Lower lobe of right lung (tissue), 2 donors: ENCODE measurements around the gene CER1. TPM values are rescaled to one million over a fixed set of nuclear protein-coding genes. Genes with fewer than 3 reads are reported as not detected.

Source experiments
- ATAC-seq, 2 donors: fragments of 200-7000 bp; cut with Tn5 transposase; one replicate each; pipeline ENCODE4 v1.9.1; 2020 to 2022; ENCODE audit warnings: mild to moderate bottlenecking in 2 of 2, moderate library complexity in 2 of 2
- DNase-seq: peaks from one replicate; pipeline ENCODE4 v3.0.0-alpha.2; 2020
- H3K27ac ChIP-seq: fragments of 200-600 bp; one replicate; pipeline ENCODE4 v1.8.0; 2022
- H3K27me3 ChIP-seq: fragments of 200-600 bp; one replicate; pipeline ENCODE4 v1.8.0; 2022; ENCODE audit warnings: low read depth
- H3K36me3 ChIP-seq: fragments of 200-600 bp; one replicate; pipeline ENCODE4 v1.8.0; 2022; ENCODE audit warnings: mild to moderate bottlenecking
- H3K4me1 ChIP-seq: fragments of 200-600 bp; one replicate; pipeline ENCODE4 v1.8.0; 2022
- H3K4me3 ChIP-seq: fragments of 200-600 bp; one replicate; pipeline ENCODE4 v1.8.0; 2022; ENCODE audit warnings: mild to moderate bottlenecking
- H3K9me3 ChIP-seq: fragments of 200-600 bp; one replicate; pipeline ENCODE4 v1.8.0; 2022
- CTCF ChIP-seq: fragments of 200-600 bp; IDR thresholded peaks from one replicate; pipeline ENCODE4 v1.8.0; 2022; ENCODE audit warnings: antibody characterized with exemption, mild to moderate bottlenecking
- intact Hi-C: fragments of 100-400 bp; cut with DNase I; formaldehyde crosslinking; loops from one replicate; pipeline ENCODE4 v1.11.0; 2022
- total RNA-seq: library from RNA; stranded (reverse); fragmentation: NEBNext Ultra II Directional; extraction: Animal tissue kit (Norgen Biotek cat#: 25700); gene quantifications from one replicate; pipeline ENCODE4 v1.2.1, GENCODE V29; 2021
- donor health status: DM: no; HTN: yes; CAD: no; lungs with severe emphysema.

The CER1 gene
- total RNA-seq, 1 donor from 2014 or later: not detected

GRCh38 chr9:14761584-14761983 is 39.1 kb upstream of the CER1 start:
- no peaks in the 10 kb centered on the region for H3K4me1 ChIP-seq
- H3K9me3 ChIP-seq: no peaks in the 10 kb centered on the region
- ATAC-seq: no peak
- H3K36me3 ChIP-seq: no peaks in the 10 kb centered on the region
- TF ChIP-seq CTCF: no peak
- intact Hi-C loops: no loop called here
- H3K27ac ChIP-seq: no peak overlapping the region
- H3K4me3 ChIP-seq: no peak overlapping the region
- no peak for DNase-seq
- no peaks in the 10 kb centered on the region for H3K27me3 ChIP-seq

GRCh38 chr9:14760060-14760459 is 37.5 kb upstream of the CER1 start:
- intact Hi-C loops: no loop called here

GRCh38 chr9:14756291-14756690 is 33.8 kb upstream of the CER1 start:
- no peaks in the 10 kb centered on the region for H3K4me1 ChIP-seq
- no peaks in the 10 kb centered on the region for H3K27me3 ChIP-seq
- ATAC-seq (no peak), DNase-seq (no peak)
- no peak overlapping the region for H3K4me3 ChIP-seq
- no peaks in the 10 kb centered on the region for H3K36me3 ChIP-seq
- no peak overlapping the region for H3K27ac ChIP-seq
- H3K9me3 ChIP-seq: no peaks in the 10 kb centered on the region
- intact Hi-C loops: no loop called here
- no peak for TF ChIP-seq CTCF

More at GRCh38 chr9:14760060-14760459, 37.5 kb upstream of the CER1 start:
- no peaks in the 10 kb centered on the region for H3K9me3 ChIP-seq
- ATAC-seq (no peak), DNase-seq (no peak)
- H3K36me3 ChIP-seq: no peaks in the 10 kb centered on the region
- H3K27me3 ChIP-seq: no peaks in the 10 kb centered on the region
- no peak overlapping the region for H3K4me3 ChIP-seq
- H3K27ac ChIP-seq: no peak overlapping the region
- no peak for TF ChIP-seq CTCF
- no peaks in the 10 kb centered on the region for H3K4me1 ChIP-seq

- Histone ChIP-seq H3K27me3 (no peaks in the 10 kb centered on the region), H3K4me3 (no peak overlapping the region), H3K4me1 (no peaks in the 10 kb centered on the region), H3K9me3 (no peaks in the 10 kb centered on the region), H3K27ac (no peak overlapping the region), H3K36me3 (no peaks in the 10 kb centered on the region)
- TF ChIP-seq CTCF: no peak
- intact Hi-C loops: no loop called here
- ATAC-seq (no peak), DNase-seq (no peak)
Observed at GRCh38 chr9:14752871-14753270, 30.3 kb upstream of the CER1 start.

- H3K4me1 ChIP-seq: no peaks in the 10 kb centered on the region
- ATAC-seq (no peak), DNase-seq (no peak)
- intact Hi-C loops: no loop called here
- no peaks in the 10 kb centered on the region for H3K27me3 ChIP-seq
- no peak overlapping the region for H3K4me3 ChIP-seq
- H3K9me3 ChIP-seq: no peaks in the 10 kb centered on the region
- no peak overlapping the region for H3K27ac ChIP-seq
- no peak for TF ChIP-seq CTCF
- H3K36me3 ChIP-seq: no peaks in the 10 kb centered on the region
Observed at GRCh38 chr9:14752271-14752670, 29.7 kb upstream of the CER1 start.

GRCh38 chr9:14750821-14751220 is 28.3 kb upstream of the CER1 start:
- no peaks in the 10 kb centered on the region for H3K9me3 ChIP-seq
- H3K27me3 ChIP-seq: no peaks in the 10 kb centered on the region
- no peak overlapping the region for H3K27ac ChIP-seq
- no peak overlapping the region for H3K4me3 ChIP-seq
- intact Hi-C loops: no loop called here
- no peaks in the 10 kb centered on the region for H3K4me1 ChIP-seq
- ATAC-seq: no peak
- no peak for DNase-seq
- TF ChIP-seq CTCF: no peak
- no peaks in the 10 kb centered on the region for H3K36me3 ChIP-seq
